ENCODE results near the gene TPD52L2. TPM values are rescaled to one million over a fixed set of nuclear protein-coding genes. Genes with fewer than 3 reads are reported as not detected.

TPD52L2 gene
- total and polyA plus RNA-seq, 8 donors, result 82.6 to 116 (median 87.0) TPM

GRCh38 chr20:63917811-63918210, 52.7 kb downstream of the TPD52L2 start:
- Histone ChIP-seq H3K27me3 (no peaks in the 10 kb centered on the region), H3K4me3 (no peak overlapping the region), H3K4me1 (peaks cover 0 to 9% of the 10 kb centered on the region in 2 donors), H3K36me3 (peaks cover 0 to 56% of the 10 kb centered on the region in 2 donors), H3K9me3 (peaks cover 0 to 3% of the 10 kb centered on the region in 2 donors), H3K27ac (no peak overlapping the region)
- TF ChIP-seq CTCF (IDR thresholded peaks at IDR 0.05), result no peak
- DNase-seq (peak in 1 of 4 donors; percentile 60), ATAC-seq (no peak)
- intact Hi-C loops (cut with DNase I), result no loop called here

GRCh38 chr20:63919130-63919529, 54.1 kb downstream of the TPD52L2 start:
- Histone ChIP-seq H3K27ac (no peak overlapping the region), H3K36me3 (peaks cover 0 to 57% of the 10 kb centered on the region in 2 donors), H3K4me1 (no peaks in the 10 kb centered on the region), H3K27me3 (no peaks in the 10 kb centered on the region), H3K4me3 (no peak overlapping the region), H3K9me3 (peaks cover 0 to 3% of the 10 kb centered on the region in 2 donors)
- no peak for TF ChIP-seq CTCF (IDR thresholded peaks at IDR 0.05)
- ATAC-seq (no peak), DNase-seq (no peak)
- intact Hi-C loops (cut with DNase I), result no loop called here

DNA sequence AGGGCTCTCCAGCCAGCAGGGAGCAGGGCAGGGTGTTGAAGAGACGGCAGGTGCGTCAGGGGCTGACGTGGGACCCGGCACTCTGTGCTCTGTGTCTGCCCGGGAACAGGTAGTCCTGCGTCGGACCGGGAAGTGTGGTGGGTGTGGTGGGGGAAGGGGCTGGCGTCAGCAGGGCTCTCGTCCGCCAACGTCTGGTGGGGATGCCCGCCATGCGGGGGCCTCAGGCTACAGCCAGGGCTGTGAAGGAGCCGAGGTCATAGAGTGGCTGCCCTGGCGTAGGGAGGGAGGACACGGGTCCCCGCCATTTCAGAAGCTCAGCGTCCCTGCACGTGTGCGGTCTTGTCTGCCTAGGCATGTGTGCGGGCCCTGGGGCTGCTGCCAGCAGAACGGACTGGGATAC, 55.2 kb downstream of the TPD52L2 start:
- Histone ChIP-seq H3K9me3 (peaks cover 0 to 3% of the 10 kb centered on the region in 2 donors), H3K27ac (no peak overlapping the region), H3K27me3 (no peaks in the 10 kb centered on the region), H3K4me3 (no peak overlapping the region), H3K4me1 (no peaks in the 10 kb centered on the region), H3K36me3 (peaks cover 0 to 62% of the 10 kb centered on the region in 2 donors)
- intact Hi-C loops (cut with DNase I), result no loop called here
- TF ChIP-seq CTCF (IDR thresholded peaks at IDR 0.05), result no peak
- DNase-seq (no peak), ATAC-seq (no peak)

DNA sequence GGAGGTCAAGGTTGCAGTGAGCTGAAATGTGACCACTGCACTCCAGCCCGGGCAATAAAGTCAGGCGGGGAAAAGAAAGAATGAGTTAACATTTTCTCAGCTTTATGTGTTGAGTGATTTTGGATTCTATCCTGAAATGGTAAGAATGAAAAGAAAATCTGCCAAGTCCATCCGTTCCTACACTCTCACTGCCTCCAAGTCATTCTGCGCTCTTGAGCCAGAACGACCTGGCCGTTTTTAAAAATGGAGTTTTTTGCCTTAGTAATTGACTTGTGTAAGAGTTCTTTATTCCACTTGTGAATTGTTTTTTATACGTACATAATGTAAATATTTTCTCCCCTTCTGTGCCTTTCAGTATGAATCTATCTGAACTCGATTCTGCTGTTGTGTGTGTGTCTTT, 58.6 kb downstream of the TPD52L2 start:
- Histone ChIP-seq H3K4me3 (no peak overlapping the region), H3K27ac (no peak overlapping the region), H3K27me3 (no peaks in the 10 kb centered on the region), H3K4me1 (no peaks in the 10 kb centered on the region), H3K36me3 (peaks cover 0 to 63% of the 10 kb centered on the region in 2 donors), H3K9me3 (no peaks in the 10 kb centered on the region)
- ATAC-seq, result no peak
- no peak for DNase-seq
- intact Hi-C loops (cut with DNase I), result no loop called here
- TF ChIP-seq CTCF (IDR thresholded peaks at IDR 0.05), result no peak

- Histone ChIP-seq H3K27me3 (no peaks in the 10 kb centered on the region), H3K27ac (no peak overlapping the region), H3K4me1 (no peaks in the 10 kb centered on the region), H3K9me3 (no peaks in the 10 kb centered on the region), H3K4me3 (no peak overlapping the region), H3K36me3 (peaks cover 0 to 63% of the 10 kb centered on the region in 2 donors)
- no peak for TF ChIP-seq CTCF (IDR thresholded peaks at IDR 0.05)
- no peak for ATAC-seq
- intact Hi-C loops (cut with DNase I), result no loop called here
- no peak for DNase-seq
These were observed 59.2 kb downstream of the TPD52L2 start for GRCh38 chr20:63924241-63924640.
